Measurements from ENCODE around the gene ZNF24.
A peak's percentile ranks its signal among the peaks of the same experiment; 100 is the strongest.

ZNF24 gene

GRCh38 chr18:35343936-35344735 lies at the start of gene ZNF24:
Gene ZNF24, minus strand, starts transcription at chr18:35344420. Its CDS starts 3,770 bp downstream, at chr18:35340650.
- peak; percentile 94 for DNase-seq

DNA sequence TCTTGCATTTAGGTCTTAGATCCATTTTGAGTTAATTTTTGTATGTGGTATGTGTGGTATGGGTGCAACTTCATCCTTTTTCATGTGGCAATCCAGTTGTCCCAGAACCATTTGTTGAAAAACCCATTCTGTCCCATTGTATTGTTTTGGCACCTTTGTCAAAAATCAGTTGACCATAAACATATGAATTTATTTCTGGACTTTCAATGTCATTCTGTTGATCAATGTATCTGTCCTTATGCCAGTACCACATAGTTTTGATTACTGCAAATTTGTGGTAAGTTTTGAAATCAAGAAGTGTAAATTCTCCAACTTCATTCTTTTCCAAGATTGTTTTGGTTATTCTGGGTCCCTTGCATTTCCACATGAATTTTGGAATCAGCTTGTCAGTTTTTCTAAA lies 49.5 kb upstream of the ZNF24 start:
- no peak for DNase-seq

GRCh38 chr18:35392375-35392774 lies 48.2 kb upstream of the ZNF24 start:
- DNase-seq = no peak

GRCh38 chr18:35390951-35391700 lies 46.9 kb upstream of the ZNF24 start:
- no peak for DNase-seq

- DNase-seq = no peak
Observed at GRCh38 chr18:35389095-35389618, 44.9 kb upstream of the ZNF24 start.

- DNase-seq = peak; percentile 45
Observed at GRCh38 chr18:35387152-35387571, 42.9 kb upstream of the ZNF24 start.

DNA sequence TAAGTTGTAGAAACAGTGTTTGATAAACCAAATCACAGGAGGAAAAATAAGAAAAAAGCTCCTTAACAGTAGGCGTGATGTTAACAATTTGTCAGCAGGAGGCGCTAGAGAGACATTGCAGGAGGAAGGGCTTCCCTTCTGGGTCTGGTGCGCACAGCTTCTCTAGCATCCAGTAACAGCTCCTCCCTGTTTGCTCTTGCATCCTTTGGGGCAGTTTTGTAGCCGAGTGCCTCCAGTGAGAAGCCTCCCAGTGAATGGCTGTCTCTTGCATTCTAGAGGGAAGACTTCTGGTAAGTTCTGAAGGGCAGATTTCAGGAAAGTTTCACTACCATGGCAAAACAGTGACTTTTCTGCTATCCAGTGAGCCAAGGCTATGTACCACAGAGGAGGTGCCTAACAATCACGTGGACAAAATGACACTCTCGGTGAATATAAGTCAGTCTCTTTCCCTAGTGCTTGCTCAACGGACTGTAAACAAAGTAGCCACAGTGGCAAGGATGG lies 42.4 kb upstream of the ZNF24 start:
- peak; percentile 86 for DNase-seq

DNA sequence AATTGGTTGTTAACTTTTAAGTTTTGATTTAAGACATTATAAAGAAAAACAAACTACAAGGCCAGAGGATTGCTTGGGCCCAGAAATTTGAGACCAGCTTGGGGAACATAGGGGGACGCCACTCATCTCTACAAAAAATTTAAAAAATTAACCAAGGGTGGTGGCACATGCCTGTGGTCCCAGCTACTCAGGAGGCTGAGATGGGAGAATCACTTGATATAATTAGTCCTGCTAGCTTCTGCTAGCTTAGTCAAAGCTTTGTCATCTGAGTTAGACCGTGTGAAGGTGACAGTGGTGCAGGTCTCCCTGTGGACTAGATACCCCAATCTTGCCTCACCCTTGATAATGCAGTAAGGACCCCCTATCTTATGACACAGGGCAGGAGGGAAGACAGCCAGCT lies 38.9 kb upstream of the ZNF24 start:
- DNase-seq = no peak

- no peak for DNase-seq
Observed at GRCh38 chr18:35379421-35379820, 35.2 kb upstream of the ZNF24 start.

GRCh38 chr18:35378574-35378896 lies 34.3 kb upstream of the ZNF24 start:
- no peak for DNase-seq

DNA sequence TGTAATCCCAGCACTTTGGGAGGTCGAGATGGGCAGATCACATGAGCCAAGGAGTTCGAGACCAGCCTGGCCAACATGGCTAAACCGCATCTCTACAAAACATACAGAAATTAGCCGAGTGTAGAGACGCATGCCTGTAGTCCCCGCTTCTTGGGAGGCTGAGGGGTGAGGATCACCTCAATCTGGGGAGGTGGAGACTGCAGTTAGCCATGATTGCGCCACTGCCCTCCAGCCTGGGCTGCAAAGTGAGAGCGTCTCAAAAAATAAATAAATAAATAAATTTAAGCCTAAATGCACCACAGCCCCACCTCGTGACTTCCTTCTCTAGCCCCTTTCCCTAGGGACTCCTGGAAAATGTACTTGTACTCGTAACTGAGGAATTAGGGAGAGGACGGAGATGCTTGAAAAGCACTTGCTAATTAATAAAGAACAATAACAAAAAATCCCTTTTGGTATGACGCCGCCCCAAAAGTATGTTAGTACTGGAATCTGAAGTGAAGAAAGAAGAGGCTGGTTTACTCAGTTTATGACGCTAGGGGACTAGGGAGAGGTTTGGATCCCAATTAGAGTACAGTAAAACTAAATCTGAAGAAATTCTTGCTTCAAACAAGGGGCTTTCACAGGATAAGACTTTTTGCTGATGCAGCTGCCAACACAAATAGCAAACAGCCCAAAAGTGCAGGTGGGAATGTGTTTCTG lies 33.8 kb upstream of the ZNF24 start:
- no peak for DNase-seq

DNA sequence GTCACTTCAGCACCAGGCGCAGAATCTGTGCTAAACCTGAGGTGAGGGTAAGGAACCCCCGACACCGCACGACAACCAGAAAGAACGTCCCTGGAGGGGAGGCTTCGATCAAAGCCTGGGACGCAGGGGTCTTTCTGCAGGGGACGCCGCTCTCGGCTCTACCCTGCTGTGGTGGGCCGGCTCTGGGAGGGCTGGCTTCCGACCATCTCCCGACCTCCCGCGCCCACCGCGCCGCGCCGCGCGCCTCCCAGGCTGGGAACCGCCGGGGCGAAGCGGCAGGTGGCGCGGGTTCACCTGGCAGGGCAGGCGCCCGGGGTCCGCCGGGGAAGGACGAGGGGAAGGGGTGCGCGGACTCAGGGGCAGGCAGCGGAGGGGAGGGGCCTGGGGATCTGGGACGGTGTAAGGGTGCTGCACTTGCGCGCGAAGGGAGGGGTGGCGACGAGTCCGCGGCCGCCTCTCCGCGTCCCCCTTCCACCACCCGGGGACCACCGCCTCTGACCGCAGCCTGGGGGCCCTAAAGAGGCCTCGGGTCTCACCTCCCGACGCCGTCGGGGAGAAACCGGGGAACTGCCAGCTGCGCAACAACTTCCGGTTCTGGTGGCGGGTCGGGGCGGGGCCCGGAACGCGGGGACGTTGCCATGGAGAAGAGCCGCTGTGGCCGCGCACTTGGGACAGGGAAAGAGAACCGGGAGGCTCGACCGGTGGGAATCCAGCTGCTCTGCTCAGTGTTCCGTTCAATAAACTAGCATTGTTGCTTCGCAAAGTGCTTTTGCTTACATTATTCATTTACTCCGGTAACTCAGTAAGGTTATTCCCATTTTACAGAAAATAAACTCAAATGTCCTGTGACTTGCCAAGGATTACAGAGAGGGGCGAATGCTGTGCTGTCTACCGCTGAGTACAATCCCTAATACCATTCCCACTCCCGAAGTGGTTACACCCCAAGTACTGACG lies 32.8 kb upstream of the ZNF24 start, which contains the start of gene ZNF396:
ZNF396 (minus strand) TSS at position 596 of the 954 bp plus-strand sequence. CDS start 3,045 bp downstream, outside the sequence.
- DNase-seq = peak; percentile 69

DNA sequence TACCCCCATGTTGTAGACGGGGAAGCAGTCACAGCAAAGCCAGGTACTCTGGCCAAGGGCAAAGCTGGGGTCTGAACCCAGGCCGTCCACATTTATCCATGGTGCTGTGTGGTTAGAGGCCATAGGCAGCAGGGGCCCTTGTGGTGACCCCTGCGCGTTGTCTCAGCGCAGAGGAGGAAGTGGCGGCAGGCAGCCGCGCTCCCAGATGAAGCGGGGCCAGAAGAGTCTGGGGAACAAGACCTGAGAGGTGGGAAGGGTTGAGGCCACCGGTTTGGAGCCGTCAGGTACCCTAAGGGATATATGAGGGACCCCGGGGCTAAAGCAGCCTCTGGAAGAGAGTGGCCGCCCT lies 32.1 kb upstream of the ZNF24 start:
- peak; percentile 26 for DNase-seq

DNA sequence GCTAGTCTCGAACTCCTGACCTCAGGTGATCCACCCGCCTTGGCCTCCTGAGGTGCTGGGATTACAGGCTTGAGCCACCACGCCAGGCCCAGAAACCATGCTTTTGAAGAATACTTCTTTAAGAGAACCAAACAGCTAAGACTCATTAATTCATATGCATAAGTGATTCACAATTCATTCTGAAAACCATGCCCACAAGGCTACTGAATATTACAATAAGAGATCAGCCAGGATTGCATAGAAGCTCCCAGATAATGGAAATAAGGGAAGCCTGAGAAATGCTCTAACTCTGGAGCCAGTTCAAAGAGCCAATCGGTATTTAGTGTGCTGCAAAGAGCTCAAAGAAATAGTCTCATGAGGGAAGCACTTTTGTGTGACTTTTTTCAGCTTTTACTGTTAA lies 30.5 kb upstream of the ZNF24 start:
- no peak for DNase-seq

DNA sequence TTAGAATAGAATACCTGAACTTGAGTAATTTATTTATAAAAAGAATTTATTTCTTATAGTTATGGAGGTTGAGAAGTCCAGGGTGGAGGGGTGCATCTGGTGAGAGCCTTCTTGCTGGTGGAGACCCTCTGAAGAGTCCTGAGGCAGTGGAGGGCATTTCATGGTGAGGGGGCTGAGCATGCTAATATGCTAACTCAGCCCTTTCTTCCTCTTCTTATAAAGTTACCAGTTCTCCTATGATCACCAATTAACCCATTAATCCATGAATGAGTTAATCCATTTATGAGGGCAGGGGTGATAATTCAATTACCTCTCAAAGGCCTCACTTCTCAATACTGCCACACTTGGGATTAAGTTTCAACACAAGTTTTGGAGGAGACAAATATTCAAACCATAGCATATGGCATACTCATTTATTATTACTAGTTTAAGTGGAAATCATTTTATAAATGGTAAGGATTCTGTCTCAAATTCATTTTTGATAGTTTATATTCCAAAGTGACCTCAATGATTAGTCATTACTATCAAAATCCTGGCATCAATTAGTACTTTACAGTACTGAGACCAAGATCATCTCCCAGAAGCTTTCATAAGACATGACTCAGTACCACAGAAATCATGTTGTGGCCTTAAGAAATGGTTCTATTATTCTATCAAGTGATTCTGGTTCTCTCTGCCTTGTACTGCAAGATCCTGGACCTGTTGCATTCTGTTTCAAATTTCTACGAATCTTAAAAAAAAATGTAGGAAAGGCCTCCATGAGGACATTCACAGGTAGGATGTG lies 27.4 kb upstream of the ZNF24 start:
- no peak for DNase-seq

DNA sequence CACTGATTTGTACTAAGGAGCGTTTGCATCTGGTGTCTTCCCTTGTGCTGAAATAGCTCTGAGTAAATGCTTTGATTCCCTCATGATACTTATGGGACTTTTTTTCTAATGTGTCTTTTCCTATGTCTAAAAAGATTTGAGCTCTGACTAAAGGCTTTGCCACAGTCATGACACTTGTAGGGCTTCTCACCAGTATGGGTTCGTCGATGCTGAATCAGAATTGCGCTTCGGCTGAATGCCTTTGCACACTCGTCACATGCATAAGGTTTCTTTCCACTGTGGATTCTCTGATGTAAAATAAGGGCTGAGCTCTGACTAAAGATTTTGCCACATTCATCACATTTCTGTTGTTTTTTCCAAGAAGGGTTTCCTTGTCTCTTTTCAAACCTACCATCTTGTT lies 24.9 kb upstream of the ZNF24 start:
- no peak for DNase-seq

DNA sequence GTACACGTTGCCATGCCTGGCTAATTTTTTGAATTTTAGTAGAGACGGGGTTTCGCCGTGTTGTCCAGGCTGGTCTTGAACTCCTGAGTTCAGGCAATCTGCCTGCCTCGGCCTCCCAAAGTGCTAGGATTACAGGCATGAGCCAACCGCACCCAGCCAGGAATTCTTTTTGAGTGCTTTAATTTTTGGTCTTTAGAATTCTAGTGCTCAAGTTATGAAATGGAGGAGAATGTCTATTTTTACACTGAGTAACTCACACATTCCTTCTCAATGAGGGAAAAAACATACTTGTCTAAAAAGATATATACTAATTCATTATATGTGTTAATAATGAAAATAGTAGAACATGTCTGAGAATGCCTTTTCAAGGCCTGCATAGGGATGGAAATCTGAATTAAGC lies 24.4 kb upstream of the ZNF24 start:
- no peak for DNase-seq

- no peak for DNase-seq
Observed at GRCh38 chr18:35362531-35362930, 18.3 kb upstream of the ZNF24 start.

DNA sequence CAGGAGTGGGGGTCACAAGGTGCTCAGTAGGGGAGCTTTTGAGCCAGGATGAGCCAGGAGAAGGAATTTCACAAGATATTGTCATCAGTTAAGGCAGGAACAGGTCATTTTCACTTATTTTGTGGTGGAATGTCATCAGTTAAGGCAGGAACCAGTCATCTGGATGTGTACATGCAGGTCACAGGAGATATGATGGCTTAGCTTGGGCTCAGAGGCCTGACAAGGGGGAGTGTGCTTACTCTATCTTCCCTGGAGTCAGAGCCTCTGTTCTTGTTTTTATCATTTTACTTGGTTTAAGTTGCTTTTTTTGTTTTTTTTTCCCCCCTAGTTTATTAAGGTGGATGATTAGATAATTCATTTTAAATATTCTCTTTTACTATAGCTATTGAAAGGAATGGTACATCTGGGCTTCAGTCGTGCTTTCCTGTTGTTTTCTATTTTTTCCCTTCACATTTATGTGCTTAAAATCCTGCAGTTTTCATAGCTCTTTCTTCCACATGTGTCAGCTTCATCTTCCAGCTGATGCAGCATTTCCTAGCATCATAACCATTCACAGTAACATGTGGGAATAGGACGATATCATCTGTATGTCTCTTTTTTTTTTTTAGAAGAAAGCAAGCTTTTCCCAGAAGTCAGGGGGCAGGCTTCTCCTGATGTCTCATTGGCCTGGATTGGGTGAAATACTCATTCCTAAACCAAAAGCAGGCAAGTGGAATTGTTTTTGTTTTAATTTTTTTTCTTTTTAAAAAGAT lies 17.5 kb upstream of the ZNF24 start:
- DNase-seq = no peak

DNA sequence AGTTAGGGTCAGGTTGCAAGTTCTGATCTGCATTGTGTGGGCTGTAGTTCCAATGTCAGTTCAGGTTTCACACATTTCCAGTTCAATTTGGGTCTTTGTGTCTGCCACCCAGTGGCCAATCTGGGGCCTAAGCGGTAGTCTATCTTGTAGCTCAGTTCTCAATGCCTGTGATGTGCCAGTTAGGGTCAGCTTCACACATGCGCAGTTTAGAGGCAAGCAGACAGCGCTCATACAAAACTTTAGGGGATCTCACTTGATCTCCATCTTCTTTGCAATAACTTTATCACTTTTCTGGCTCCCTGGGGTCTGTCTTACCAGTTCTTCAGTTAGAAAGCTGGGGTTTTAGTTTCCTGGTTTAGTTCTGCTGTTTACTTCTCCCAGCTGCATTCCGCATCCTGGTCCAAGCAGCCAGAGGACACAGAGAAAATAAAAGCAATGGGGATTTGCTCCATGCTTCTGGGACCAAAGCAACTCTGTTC lies 11.0 kb upstream of the ZNF24 start:
- peak; percentile 87 for DNase-seq

All from hematopoietic multipotent progenitor cell treated with erythropoietin and hydrocortisone succinate and interleukin-3 and kit ligand, for 8 days (in vitro differentiated cells).